ENCODE results near the gene NCCRP1.
"Not testable (repeated sequence)": the region's sequence is repeated elsewhere in the genome, so short reads cannot be mapped to it uniquely, and the experiment has no call there.

NCCRP1 gene

DNA sequence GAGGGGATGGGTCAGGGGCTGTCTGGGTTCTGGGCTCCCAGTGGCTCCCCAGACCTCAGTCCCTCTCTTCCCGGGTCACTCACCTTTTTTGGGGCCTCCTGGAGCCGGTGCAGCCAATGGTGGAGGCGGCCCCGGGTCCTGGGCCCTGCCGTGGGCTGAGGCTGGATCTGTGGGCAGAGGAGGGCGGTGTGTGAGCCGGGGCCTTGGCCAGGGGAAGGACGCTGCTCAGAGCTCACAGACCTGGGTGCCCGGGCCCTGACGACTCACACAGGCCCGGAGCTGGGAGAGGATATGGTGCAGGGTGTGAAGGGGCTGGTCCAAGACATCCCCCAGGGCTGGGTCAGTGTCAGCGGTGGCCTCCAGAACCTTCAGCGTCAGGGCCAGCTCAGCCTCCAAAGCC is 47.0 kb downstream of the NCCRP1 start:
- H3K36me3 ChIP-seq (ENCODE audit: insufficient read depth, low read length); H3K9ac ChIP-seq (ENCODE audit: low read length); H3K27ac ChIP-seq (ENCODE audit: low read depth, low read length); H3K4me3 ChIP-seq (ENCODE audit: low read depth in 1 of 2, low read length in 2 of 2); H3K9me3 ChIP-seq (ENCODE audit: low read length); H3K4me1 ChIP-seq (ENCODE audit: insufficient read depth, low read length): not testable (repeated sequence)
- peaks cover 0 to 19% of the 10 kb centered on the region in 2 donors for H3K27me3 ChIP-seq (ENCODE audit: control insufficient read depth in 1 of 2, insufficient read depth in 2 of 2, low read length in 2 of 2)

- H3K9me3 ChIP-seq (ENCODE audit: low read length); H3K36me3 ChIP-seq (ENCODE audit: insufficient read depth, low read length); H3K9ac ChIP-seq (ENCODE audit: low read length); H3K4me1 ChIP-seq (ENCODE audit: insufficient read depth, low read length); H3K27ac ChIP-seq (ENCODE audit: low read depth, low read length); H3K4me3 ChIP-seq (ENCODE audit: low read depth in 1 of 2, low read length in 2 of 2): not testable (repeated sequence)
- H3K27me3 ChIP-seq (ENCODE audit: control insufficient read depth in 1 of 2, insufficient read depth in 2 of 2, low read length in 2 of 2), result peaks cover 0 to 26% of the 10 kb centered on the region in 2 donors
Observed at GRCh38 chr19:39244410-39245100, 47.8 kb downstream of the NCCRP1 start, which contains the start of gene IFNL3. IFNL3 (minus strand) TSS chr19:39245006; CDS start chr19:39244967, 39 bp downstream.

GRCh38 chr19:39245166-39245565 is 48.4 kb downstream of the NCCRP1 start:
- H3K9me3 ChIP-seq (ENCODE audit: low read length); H3K4me3 ChIP-seq (ENCODE audit: low read depth in 1 of 2, low read length in 2 of 2); H3K4me1 ChIP-seq (ENCODE audit: insufficient read depth, low read length); H3K9ac ChIP-seq (ENCODE audit: low read length); H3K36me3 ChIP-seq (ENCODE audit: insufficient read depth, low read length); H3K27ac ChIP-seq (ENCODE audit: low read depth, low read length): not testable (repeated sequence)
- H3K27me3 ChIP-seq (ENCODE audit: control insufficient read depth in 1 of 2, insufficient read depth in 2 of 2, low read length in 2 of 2), result peaks cover 0 to 32% of the 10 kb centered on the region in 2 donors

DNA sequence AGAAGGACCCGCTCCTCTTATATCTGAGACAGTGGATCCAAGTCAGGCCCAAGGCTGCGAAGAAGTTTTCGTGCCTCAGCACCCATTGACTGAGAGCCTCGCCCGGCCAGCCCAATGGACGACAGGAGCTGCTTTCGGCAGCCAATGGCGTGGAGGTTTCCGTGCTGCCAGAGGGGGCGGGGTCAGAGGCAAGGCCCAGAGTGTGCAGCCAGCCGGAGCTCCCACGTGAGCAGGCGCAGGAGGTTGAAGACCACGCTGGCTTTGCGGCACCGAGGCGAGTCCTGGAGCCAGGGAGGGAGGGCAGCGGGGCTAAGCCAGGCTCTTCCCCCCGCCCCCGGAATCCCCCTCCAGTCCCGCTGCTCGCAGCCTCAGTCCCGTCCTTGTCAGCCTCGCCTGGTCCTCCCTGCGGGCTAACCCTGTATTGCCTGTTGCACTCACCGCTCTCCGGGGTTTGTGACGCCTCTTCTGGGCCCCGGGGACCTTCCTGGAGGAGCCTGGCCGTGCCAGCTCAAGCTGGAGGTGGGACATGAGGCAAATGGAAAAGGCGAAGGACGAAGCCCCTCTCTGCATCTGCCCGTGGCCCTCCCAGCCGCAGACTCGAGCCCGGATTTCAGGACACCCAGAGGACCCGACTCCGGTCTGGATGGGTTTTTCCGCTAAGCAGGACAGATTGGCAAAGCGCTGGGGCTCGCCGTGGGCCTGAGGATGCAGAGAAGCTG is 50.3 kb downstream of the NCCRP1 start:
- Histone ChIP-seq H3K27ac (ENCODE audit: low read depth, low read length) (no peak overlapping the region), H3K4me1 (ENCODE audit: insufficient read depth, low read length) (no peaks in the 10 kb centered on the region), H3K36me3 (ENCODE audit: insufficient read depth, low read length) (no peaks in the 10 kb centered on the region), H3K4me3 (ENCODE audit: low read depth in 1 of 2, low read length in 2 of 2) (no peak overlapping the region), H3K9ac (ENCODE audit: low read length) (no peak overlapping the region), H3K27me3 (ENCODE audit: control insufficient read depth in 1 of 2, insufficient read depth in 2 of 2, low read length in 2 of 2) (peaks cover 0 to 34% of the 10 kb centered on the region in 2 donors), H3K9me3 (ENCODE audit: low read length) (no peaks in the 10 kb centered on the region)

DNA sequence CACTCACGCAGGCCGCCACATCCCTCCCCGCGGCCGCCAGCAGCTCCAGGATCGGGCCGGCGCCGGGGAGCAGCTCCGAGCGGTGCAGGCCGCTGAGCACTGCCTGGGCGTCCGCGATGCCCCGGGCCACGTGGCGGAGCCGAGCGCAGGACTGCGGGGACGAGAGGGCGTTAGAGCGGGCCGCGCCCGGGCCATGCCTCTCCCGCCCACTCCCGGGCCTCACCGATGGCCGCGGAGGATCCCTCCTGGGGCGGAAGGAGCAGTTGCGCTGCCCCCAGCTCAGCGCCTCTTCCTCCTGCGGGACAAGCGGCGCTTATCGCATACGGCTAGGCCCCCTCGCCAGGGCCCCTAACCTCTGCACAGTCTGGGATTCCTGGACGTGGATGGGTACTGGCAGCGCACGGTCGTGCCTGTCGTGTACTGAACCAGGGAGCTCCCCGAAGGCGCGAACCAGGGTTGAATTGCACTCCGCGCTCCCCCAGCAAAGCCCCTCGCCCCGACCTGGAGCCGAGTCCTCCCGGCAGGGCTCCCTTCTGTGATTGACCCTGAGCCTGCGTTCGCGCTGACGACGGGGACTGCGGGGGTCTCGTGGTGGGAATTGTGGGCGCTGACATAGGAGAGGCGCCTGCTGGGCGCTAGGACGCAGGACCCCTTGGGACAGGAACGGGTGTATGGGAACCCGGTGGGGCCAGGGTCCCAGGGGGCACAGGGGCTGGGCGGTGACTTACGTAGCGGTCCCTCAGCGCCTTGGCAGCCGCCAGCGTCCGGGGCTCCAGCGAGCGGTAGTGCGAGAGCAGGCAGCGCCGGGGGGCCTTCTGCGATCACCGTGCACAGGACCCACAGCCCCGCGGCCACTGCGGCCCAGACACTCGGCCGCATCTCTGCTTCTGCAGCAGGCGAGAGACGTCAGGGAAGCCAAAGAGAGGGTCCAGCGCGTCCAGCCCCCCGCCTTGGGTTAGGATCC is 51.2 kb downstream of the NCCRP1 start:
- Histone ChIP-seq H3K4me1 (ENCODE audit: insufficient read depth, low read length) (no peaks in the 10 kb centered on the region), H3K27me3 (ENCODE audit: control insufficient read depth in 1 of 2, insufficient read depth in 2 of 2, low read length in 2 of 2) (peaks cover 0 to 34% of the 10 kb centered on the region in 2 donors), H3K4me3 (ENCODE audit: low read depth in 1 of 2, low read length in 2 of 2) (no peak overlapping the region), H3K9me3 (ENCODE audit: low read length) (no peaks in the 10 kb centered on the region), H3K27ac (ENCODE audit: low read depth, low read length) (no peak overlapping the region), H3K9ac (ENCODE audit: low read length) (no peak overlapping the region), H3K36me3 (ENCODE audit: insufficient read depth, low read length) (no peaks in the 10 kb centered on the region)

DNA sequence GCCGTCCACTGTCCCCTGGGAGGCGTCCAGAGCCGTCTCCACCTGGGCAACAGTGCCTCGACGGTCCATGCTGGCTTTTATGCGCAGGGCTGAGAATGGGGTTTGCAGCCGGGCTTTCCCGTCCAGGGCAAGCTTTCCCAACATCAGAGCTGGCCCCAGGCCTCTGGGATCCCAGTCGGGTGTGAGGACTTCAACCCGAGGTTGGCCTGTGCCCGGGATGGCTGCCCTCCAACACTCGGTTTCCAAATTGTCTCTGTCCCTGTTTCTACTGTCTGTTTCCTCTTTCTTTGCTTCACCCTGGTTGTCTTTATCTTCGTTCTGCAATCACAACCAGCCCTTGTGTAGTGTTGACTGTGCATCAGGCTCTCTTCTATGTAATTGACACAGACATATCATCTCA is 52.0 kb downstream of the NCCRP1 start, which contains the start of gene IFNL4:
IFNL4 (minus strand) TSS at position 51 of the 400 bp plus-strand sequence.
- no peak within 1 kb of the TSS for H3K4me3 ChIP-seq (ENCODE audit: low read depth in 1 of 2, low read length in 2 of 2)
- peaks cover 0 to 34% of the 10 kb centered on the region in 2 donors for H3K27me3 ChIP-seq (ENCODE audit: control insufficient read depth in 1 of 2, insufficient read depth in 2 of 2, low read length in 2 of 2)
- no peaks in the 10 kb centered on the region for H3K4me1 ChIP-seq (ENCODE audit: insufficient read depth, low read length)
- no peak within 1 kb of the TSS for H3K9ac ChIP-seq (ENCODE audit: low read length)
- no peak within 1 kb of the TSS for H3K27ac ChIP-seq (ENCODE audit: low read depth, low read length)
- H3K9me3 ChIP-seq (ENCODE audit: low read length), result no peaks in the 10 kb centered on the region
- no peaks in the 10 kb centered on the region for H3K36me3 ChIP-seq (ENCODE audit: insufficient read depth, low read length)

DNA sequence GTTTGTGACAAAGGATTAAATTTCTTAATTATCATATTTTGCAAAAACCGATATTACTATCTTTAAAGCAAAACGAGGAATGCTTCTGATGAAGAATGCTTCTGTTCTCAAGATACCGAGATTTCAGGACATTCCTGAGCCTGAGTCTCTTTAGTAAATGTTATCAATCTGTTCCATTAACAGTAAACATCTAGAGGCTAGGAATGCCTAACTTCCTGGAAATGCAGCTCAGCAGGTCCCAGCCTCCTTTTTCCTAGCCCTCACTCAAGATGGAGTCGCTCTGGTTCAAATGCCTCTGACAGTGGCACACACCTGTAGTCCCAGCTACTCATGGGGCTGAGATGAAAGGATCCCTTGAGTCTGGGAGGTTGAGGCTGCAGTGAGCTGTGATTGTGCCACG is 54.3 kb downstream of the NCCRP1 start:
- no peak overlapping the region for H3K4me3 ChIP-seq (ENCODE audit: low read depth in 1 of 2, low read length in 2 of 2)
- no peaks in the 10 kb centered on the region for H3K4me1 ChIP-seq (ENCODE audit: insufficient read depth, low read length)
- H3K27ac ChIP-seq (ENCODE audit: low read depth, low read length), result no peak overlapping the region
- H3K36me3 ChIP-seq (ENCODE audit: insufficient read depth, low read length), result no peaks in the 10 kb centered on the region
- H3K9ac ChIP-seq (ENCODE audit: low read length), result no peak overlapping the region
- H3K9me3 ChIP-seq (ENCODE audit: low read length), result no peaks in the 10 kb centered on the region
- peaks cover 0 to 34% of the 10 kb centered on the region in 2 donors for H3K27me3 ChIP-seq (ENCODE audit: control insufficient read depth in 1 of 2, insufficient read depth in 2 of 2, low read length in 2 of 2)

Data from muscle layer of colon (tissue), 2 donors.